Activated T-cell treated with anti-CD3 and anti-CD28 coated beads, Interleukin-2, amount 50 U/mL, for 48 hours (primary cell): ENCODE data around the gene FMOD.
"Not testable (repeated sequence)": the region's sequence is repeated elsewhere in the genome, so short reads cannot be mapped to it uniquely, and the experiment has no call there.

Experiments
- DNase-seq, 2 experiments: peaks; one replicate each; pipeline ENCODE4 v3.0.0-alpha.2; 2020

Gene FMOD

DNA sequence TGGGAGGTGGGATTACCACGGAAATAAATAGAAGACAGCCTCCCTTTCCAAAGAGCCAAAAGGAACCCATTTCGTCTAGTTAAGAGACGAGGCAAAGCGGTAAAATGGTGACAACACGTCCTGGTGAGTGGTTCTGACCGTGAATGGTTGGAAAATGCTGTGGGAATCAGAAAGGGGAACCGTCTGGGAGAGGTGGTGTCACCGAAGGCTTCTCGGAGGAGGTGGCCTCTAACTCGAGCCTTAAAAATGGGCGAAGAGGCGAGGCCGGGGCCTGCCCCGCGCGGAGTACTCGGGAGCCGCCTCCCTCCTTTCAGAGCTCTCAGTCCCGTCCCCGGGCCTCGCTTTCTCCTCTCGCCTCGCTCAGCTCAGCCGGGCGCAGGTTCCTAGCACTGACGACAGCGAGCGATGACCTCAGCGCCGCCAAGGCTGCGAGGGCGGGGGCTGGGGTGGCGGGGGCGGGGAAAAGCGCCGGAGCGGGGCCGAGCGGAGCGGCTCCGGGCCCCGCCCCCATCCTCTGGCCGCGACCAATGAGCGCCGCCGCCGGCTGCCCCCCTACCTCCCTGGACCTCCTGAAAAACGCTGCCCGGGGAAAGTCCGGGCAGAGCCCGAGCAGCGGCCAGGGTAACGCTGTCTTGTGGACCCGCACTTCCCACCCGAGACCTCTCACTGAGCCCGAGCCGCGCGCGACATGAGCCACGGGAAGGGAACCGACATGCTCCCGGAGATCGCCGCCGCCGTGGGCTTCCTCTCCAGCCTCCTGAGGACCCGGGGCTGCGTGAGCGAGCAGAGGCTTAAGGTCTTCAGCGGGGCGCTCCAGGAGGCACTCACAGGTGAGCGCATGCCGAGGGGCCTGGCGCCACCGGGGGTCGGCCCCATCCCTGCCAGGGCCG lies 45.8 kb downstream of the FMOD start, which contains the start of gene BTG2:
BTG2 (plus strand) TSS at position 601 of the 890 bp plus-strand sequence; CDS start at position 689, 88 bp downstream.
- DNase-seq = peak; percentile 90 to 92

DNA sequence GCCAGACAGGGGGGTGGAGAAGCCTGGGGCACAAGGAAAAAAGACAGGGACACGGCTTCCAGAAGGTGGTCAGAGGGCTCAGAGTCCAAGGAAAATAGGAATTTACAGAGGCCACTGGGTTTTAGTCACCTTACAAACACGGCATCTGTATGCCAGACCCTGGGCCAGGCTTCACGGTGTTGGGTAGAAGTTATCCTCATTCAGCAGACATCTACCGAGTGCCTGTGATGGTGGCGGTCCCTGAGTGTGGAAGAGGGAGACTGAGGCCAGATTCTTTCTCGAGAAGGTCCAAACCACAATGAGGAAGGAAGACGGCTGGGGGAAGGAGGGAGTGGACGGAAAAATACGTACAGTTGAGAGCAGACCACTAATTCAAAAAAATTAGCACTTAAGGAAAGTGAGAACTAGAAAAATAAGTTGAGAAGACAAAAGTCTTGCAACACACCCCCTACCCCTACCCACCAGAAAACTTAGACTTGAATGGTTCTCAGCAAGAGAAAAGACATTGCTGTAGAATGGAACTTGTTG lies 46.5 kb downstream of the FMOD start:
- peak in 1 of 2 experiments; percentile 34 for DNase-seq

DNA sequence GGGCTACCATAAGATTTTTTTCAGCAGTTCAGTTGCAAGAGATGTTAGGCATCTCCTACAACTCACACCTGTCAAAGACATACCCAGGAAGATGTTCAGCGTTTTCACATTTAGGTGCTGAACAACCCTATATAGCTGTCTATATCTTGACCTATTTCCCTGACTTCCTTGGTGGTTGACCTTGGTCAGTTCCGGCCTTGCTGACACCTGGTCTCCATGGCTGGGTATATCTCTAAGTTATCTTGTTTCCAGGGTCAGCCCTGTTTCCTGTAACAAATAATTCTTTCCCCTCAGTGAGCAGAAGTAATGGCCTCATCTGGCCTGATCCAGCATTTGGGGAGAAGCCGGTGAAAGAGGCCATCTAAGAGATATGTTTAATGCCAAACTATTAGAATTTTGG lies 48.0 kb downstream of the FMOD start:
- DNase-seq = no peak

DNA sequence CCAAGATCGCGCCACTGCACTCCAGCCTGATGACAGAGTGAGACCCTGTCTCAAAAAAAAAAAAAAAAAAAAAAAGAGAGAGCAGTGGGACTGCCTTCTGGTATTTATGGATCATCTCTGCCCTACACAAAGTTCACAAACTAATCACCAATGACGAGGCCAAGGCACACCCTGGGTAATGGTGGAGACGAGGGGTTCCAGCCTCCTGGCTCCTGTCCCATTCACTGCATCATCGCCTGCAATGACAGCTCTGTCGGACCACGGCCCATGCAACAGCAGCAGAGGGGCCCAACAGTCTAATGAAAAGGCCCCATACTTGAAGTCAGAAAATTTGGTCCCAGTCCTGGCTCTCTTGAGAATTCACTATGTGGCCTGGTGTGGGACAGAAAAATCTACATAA lies 48.5 kb downstream of the FMOD start:
- no peak for DNase-seq

DNA sequence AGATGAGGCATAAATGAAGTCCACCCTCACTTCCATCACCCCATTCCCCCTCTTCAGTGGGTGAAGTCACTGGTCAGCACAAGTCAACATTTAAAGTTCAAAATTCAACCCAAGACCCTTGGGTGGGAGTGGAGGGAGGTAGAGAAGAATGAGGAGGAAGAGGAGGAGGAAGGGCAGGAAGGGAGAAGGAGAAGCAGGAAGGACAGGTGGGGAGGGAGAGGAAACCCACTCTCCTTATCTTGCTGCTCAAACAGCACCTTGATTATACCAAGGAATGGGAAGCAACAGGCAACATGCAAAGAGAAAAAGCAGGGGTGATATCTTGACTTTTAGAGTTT lies 49.6 kb downstream of the FMOD start:
- no peak for DNase-seq

DNA sequence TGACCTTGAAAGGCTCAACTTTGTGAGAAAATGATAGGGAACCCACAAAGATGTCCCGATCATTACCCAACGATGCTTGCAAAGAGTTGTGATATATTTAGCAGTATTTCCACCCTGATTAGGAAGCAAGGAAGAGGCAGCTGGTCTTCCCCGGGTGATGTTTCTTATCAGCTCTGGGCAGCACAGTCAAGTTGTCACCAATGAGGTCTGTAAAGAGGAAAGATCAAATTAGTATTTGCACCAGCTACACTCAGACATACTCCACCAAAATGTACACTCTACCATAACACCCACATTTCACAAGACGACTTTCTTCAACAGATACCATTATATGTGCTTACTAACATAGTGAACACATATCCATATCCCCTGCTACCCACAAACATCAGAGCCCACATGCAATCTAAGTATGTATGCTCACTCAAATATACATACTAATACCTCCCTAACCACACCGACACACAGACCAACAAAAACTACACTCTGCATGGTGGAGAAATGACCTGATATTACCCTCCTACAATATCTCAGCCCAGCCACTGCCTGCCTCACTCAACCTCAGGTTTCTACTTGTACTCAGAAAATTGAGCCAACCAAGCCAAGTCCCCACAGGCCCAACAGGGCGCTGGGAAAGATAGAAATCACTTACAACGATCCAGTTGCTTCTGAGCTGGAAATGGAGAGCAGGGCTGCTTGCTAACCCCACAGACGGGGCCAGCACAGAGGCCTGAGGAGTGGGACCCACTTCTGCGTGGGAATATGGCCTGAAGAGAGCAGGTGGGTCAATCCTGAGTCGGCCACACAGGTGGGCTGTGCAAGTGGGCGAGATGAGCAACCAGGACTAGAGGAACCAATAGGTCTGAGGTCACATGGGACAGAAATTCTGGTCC lies 50.2 kb downstream of the FMOD start:
- DNase-seq = no peak

DNA sequence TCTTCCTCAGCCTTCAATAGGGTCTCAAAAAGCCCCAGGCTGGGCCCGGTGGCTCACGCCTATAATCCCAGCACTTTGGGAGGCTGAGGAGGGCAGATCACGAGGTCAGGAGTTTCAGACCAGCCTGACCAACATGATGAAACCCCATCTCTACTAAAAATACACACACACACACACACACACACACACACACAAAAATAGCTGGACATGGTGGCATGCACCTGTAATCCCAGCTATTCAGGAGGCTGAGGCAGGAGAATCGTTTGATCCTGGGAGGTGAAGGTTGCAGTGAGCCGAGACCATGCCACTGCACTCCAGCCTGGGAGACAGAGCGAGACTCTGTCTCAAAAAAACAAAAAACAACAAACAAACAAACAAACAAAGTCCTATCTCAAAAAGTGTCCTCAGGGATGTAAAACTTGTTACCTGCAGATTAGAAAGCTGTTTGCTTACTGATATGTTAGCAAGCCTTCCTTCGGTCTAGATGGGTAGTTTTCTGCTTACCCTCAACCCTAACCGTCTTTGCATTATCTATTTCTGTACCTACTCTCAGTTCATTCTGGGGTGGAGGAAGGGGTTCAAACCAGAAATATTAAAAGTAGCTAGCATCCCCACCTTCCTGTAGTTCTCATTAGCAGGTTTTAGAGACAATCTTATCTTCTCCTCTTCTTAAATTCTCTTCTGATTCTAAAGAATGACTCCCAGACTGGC lies 51.0 kb downstream of the FMOD start:
- DNase-seq = not testable (repeated sequence)

DNA sequence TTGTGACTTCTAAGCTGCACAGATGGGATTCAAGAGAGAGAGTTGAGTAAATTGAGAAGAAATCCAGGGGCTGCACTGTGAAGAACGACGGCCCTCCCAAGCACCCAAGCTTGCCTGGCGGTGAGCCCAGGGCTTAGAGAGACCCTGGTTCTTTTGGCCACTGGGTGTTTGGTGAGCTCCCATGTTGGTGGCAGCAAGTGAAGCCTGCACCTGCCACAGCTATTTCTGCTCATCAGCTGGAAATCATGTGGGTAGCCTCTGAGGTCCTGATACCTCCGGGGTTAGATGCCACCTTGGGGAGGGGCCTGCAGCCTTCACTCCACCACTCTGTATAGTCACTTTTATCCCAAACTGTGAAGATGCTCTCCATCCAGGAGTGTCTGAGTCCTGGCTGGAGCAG lies 51.8 kb downstream of the FMOD start:
- no peak for DNase-seq

DNA sequence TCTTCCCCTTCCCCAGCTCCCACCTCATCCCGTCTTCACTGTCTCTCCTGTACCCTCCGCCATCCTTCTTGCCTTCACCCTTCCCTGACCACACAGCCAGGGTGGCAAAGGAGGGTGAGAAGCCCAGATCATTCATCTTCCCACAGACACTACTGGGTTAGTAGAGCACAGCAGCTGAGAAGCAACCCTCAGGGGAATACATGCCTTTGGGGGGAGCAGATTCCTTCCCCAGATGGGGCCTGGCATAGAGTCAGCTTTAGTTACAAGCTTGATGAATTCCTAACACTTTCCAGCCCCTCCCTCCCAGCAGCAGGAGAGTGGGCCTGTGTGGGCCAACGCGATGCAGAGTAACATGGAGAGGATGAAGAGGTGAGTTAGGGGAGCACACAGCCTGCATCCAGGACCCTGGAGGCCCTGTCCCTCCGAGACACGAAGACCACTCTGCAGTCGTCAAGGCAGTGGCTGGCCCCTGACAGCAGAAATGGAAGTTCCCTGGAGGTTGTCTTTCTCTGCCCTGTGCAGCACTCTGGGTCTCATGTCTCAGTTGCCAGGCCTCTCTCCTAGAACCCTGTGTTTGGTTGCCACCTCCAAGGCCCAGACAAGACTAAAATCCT lies 54.4 kb downstream of the FMOD start:
- no peak for DNase-seq

DNA sequence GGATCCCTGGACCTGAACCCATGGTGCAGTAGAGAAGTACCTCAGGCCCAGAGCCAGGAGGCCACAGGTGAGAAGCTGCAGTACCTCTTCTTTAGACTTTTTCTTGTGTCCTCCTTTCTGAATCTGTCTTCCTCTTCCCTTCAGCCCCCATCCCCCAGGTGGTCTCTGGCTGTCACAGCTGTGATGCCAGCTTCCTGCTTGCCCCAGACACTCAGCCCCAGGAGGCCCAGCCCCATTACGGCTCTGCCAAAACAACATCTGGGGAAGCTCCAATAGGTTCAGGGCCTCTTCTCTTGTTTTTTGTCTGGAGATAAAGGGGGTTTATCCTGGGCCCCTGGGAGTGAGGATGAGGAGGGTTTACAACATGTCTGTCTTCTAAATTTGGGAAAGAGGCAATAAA lies 55.1 kb downstream of the FMOD start:
- no peak for DNase-seq

DNA sequence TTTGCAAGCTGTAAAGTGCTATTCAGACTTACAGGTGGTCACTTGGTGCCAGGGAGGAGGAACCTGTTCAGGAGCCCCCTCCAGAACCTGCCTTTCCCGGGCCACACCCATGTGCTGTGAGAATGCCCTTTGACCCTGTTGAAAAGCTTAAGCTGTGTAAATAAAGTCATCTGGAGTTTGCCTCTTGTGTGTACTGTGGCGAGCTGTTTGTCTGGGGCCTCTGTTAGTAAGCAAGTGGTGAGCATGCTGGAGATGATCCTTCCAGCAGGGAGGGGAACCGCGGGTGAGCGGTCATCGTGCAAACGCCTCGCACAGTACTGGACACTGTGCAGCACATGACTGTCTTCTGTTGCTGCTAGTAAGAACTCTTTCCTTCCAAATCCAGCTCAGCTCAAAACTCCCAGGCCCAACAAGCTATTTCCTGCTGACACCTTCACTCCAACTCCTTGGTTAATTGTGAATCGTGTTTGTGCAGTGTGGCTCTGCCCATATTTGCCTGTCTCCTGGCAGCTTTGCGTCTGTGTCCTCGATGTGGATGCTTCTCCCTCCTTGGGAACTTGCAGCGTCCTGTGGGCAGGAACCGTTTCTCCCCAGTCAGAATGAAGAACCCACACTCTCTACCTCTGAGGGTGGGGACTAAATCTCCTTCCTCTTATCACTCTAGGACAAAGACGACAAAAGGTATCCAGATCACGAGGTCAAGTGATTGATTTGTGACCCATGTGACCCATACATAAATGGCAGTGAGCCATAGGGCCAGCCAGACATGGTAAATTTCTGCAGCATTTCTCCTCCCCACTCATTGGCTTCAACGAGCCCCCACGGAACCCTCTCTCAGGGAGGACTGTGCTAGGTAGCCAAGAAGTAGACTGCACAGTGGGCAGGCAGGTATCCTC lies 59.5 kb downstream of the FMOD start:
- DNase-seq = no peak
